Endometrial microvascular endothelial cells (primary cell): ENCODE results near the gene AMOTL2. TPM values are rescaled to one million over a fixed set of nuclear protein-coding genes. Genes with fewer than 3 reads are reported as not detected.

Experiments
- in situ Hi-C: cut with HindIII; loops from 2 replicates; pipeline ENCODE4 v1.10.0; 2017; ENCODE audit warnings: low sequenced_read_pairs, low pct_unique_long_range_greater_than_20kb; ENCODE audit errors: inconsistent ontology term
- total RNA-seq: library from RNA; depleted of rRNA; stranded (reverse); fragments of >200 nt; gene quantifications from one replicate; pipeline ENCODE4 v1.2.3, GENCODE V29; 2015; ENCODE audit errors: inconsistent ontology term

Gene AMOTL2
- total RNA-seq, 1 donor from 2014 or later = 78.7 TPM

DNA sequence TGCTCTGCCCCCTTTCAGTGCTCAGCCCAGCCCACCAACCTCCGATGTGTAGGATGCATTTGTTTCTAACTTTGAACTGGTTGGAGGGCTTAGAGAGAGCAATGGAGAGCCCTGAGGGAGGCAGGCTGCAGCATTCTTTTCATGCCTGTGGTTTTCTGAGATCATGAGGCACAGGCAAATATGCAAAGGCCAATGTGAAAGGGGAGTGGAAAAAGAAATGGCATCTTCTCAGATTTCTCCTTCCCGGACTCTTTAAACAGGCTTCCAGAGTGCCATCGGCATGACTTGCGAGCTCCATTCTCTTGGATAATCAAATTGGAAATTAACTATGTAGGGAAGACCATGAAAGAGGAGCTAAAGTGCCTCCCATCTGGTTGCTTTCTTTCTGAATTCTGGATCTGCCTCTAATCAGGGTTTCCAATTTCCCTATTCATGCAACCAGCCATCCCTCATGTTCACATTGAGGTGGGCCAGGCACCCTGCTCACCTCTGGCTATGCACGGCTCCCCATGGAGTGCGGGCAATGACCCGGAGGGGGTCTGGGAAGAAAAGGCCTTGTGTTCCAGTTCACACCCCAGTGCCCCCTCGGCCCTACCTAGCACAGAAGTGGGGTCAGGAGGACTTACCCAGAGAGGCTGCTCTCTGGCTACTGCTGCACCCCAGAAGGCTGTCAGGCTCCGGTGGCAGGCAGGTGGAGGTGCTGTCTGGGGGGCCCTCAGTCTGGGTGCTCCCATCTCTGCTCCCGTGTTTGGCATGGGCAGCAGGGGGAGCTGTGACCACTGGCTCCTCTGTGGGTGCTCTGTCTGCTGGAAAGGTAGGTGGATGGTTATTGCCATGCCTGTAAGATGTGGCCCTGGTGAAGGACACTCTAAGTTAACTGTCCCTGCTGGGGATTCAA lies 16.1 kb downstream of the AMOTL2 start:
- in situ Hi-C loops = no loop called here

DNA sequence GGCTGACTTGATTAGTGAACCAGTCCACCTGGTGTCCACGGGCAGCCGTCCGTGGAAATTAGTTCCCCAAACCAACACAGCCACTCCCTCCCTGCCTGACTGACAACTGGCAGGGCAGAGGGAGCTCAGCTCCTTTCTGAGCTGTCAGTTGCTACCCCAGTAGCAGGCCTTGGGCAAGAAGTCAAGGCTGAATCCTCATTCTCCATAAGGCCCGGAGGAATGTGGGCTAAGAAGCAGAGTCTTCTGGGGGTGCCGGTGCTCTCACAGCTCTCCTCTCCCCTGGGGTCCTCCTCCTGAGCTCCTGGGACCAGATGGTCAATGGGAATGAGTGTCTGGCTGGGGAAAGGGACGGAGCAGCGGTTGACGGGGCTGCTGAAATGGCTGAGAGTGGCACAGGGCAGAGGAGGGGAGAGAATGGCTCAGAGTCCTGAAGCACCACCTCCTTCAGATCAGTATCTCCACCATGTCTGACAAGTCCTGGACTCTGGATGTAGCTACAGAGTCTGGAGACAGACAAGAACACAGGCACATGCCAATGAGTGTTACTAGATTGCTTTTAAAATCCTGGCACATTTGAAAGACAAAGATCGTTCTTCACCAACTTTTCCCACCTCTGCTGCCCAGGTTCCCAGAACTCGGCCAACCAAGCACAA lies 16.9 kb downstream of the AMOTL2 start:
- in situ Hi-C loops = no loop called here

DNA sequence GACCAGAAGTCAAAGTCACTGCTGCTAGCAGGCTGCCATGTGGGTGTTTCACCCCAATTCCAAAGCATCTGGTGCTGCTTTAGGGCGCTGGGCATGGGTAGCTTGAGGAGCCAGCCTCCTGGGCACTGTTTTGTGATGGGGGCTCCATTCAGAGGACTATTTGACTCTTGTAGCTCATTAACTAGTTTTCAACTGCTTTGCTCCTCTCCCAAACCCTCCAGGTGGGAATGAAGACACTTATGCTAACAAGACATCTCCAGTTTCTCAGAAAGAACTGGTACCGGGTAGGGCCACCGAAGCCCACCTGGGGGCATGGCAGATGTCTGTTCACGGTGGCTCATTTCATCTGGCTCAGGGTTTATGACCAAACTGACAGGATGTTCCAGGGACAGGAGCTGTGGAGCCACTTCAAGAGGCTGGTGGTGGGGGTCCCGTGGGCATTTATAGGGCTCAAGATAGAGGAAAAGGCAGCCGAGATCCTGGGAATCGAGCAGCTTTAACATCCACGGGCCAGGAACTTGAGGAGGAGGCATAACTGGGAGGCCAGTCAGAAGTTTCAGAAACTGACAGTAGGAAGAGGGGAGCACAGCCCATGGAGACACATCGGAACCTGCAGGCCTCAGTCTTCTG lies 17.7 kb downstream of the AMOTL2 start:
- in situ Hi-C loops = no loop called here

DNA sequence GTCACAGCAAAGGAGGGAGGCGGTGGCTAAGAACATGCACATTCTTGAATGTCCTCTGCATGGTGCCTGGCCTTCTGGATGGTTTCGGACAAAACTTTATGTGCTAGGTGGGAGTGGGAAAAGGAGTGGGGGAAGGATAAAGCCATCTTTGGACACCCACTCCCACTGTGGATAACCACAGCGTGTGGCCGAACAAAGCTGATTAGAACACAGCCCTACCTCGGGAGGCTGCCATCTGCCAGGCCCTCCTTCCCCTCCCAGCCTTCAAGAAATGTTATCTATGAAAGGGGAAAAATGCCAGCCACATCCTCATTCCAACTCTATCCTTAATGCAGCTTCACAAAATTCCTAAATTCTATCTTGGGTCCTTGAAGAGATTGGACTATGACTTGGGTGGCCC lies 18.8 kb downstream of the AMOTL2 start:
- in situ Hi-C loops = no loop called here

DNA sequence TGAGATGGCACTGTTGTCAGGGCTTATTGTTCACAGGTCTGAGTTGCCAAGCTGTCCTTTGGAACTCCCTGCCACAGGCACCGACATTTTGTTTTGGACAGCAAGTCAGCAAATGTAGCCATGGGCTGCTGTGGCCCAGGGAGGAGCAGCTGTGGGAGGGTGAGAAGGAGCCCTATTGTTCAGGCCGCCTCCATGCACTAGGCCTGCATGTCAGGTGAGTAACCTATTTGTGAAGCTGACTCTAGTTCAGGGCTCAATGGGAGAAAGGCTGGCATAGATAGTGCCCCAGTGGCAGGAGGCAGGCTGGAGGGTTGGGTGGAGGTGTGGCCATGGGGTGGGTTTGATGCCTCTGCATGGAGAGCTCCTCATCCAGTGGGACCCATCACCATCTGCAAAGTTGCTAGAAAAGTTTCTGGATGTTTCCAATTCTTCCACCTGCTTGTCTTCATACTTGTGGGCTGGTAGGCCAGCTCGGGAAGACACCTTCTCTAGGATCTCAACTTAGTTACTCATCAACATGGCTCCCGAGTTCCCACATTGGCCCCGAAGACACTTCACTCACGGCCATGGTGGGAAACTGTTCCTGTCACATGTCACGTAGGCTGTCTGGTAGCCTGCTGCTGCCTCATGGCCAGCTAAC lies 19.5 kb downstream of the AMOTL2 start:
- in situ Hi-C loops = no loop called here

DNA sequence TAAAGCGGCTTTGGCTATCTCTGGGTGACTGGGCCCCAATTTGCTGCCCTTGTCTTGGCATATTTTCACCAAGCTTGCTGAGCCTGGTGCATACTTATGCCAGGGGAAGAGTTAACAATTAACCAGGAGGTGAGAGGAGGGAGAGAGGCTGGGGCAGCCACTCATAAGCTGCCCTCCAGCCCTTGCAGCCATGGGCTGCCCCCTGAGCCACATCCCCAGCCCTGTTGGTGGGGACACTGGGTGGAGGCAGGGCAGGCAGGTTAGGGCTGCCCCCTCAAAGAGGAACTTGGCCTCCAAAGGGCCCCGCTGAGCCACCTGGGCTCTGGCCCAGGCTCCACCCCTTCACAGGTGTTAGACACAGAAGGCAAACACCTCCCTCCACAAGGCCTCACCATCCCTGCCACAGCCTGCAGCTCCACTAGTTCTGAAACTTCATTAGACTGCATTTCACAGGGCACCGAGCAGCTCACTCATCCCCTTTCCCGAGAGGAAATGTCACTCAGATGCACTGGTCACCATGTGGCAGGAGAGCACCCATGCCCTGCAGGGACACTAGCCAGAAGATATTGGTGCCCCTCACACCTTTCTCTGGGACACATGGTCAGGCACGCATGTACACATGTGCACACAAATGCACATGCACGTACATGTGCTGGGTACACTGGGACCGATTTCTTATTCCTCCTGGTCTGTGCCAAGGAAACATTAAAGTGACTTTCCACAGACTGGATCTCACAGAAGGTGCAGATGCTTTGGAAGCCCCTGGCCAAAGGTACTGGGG lies 20.2 kb downstream of the AMOTL2 start:
- in situ Hi-C loops = no loop called here

DNA sequence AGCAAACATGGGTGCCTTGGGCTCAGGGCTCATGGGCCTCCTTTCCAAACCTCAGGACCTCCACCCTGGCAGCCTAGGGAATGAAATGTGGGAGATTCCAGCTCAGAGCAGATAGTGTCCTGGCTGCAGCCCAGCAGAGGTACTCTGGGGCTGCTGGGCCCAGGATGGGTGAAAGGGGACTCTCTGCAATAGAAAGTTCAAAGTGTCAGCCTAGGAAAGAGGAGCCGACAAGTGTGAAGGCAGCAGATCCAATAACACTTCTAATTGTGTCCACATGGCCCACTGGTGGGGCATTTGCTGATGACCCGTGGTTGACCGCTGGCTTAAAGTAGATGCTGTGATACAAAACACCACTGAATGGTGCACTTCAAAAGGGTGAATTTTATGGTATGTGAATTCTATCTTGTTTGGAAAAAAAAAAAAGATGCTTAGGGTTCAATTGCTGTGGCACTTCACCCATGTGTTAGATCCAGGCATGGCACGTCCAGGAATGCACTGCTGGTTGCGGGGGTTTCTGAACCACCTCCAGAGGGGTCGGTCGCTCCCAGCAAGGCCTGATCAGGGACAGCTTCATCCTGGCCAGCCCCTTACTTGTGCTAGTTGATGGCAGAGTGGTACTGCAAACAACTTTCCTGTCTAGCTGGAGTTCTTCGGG lies 20.9 kb downstream of the AMOTL2 start:
- in situ Hi-C loops = no loop called here

DNA sequence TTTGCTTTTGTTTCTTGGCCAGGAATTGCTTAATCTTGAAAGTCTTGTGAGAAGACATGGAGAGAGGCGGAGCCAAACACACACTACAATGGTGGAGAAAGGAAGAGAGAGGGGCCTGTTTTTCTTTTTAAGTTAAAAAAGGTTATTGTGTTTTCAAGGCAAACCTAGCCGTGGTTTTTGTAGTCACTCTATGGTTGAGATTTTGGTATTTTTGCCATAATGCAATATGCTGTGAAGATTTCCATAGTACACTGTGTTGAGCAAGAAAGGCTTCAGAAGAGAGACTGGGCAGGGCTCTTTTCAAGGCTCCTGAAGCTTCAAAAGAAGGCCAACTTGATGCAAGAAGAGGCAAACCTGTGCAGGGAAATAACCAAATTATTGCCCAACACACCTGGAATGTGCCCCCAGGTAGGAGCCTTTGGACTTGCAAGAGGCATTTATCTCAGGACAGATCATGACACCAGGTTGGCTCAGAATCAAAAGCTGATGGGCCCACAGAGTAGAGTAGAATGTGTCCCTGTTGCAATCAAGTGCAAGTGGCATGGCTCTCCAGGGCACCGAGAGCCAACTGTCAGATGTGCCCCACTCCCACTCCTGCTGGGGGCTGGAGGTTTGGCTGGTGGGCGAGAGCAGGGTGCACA lies 22.1 kb downstream of the AMOTL2 start:
- in situ Hi-C loops = no loop called here

DNA sequence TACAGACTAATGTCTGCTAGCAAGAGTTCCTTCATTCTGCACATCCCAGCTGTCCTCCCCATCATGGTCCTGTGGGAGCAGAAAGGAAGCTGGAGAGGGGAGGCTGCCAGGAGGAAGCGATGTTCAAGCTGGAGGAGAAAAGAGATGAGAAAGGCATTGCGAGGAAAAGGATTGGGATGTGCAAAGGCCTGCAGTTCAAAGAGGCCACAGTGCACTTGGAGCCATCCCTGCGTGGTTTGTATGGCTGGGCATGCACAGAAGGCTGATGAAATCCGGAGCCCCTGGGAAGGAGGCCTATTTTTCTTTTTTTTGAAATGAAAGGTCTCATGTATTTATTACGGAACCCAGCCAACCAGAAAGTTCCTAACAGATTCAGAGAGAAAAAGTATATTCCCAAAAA lies 22.8 kb downstream of the AMOTL2 start:
- in situ Hi-C loops = no loop called here

DNA sequence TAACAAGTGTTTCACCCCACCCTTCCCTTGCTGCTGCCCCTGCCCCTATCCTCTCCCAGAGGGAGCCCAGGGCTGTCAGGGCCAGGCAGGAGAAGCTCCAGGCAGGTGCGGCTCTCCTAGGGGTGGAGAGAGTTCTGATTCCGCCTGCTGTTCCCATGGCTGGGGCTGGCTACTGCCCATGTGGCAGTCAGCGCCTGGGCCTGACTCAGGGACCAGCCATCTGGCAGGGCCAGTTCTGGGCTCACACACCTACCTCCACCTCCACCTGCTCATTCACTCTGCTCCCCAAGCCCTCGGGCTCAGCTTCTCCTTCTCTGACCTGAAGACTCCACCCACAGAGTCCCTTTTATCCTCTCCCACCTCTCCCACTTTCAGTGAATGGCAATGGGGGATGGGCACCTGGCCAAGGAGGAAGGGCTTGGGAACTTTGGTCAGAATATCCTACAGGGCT lies 23.4 kb downstream of the AMOTL2 start:
- in situ Hi-C loops = no loop called here

DNA sequence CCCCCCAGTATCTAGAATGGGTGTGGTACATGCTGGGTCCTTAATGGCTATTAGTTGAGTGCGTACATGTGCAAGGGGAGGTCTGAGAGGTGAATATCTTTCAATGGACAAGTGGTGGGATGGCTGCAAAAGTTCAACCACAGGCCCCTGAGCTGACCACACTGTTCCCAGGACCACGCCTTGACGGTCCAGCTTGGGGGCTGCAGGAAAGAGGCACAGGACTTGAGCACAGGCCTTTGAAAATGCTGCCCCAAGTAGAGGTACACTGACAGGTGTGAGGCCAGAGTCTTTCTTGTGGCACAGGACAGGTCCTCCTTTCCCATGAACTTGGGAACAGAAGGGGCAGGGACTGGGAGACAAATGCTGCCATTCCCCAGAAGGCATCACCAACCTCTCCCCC lies 24.0 kb downstream of the AMOTL2 start:
- in situ Hi-C loops = no loop called here

DNA sequence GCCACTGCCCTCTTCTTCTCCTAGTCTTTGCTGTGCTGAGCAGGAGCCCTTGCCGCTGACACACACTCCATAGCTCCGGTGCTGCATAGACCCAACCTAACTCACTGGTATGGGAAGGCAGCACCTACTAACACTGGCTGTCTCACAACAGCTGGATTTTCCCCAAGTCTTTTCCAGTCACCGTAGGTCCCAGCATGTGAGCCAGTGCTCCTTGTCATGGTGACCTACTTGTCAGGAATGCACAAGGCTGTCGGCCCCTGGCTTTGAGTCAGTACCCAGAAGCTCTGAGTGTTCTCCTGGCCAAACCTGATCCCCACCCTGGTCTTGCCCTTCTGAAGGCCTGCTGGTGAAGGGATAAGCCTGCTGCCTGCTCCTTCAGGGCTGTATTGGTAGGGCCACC lies 25.7 kb downstream of the AMOTL2 start:
- in situ Hi-C loops = no loop called here

DNA sequence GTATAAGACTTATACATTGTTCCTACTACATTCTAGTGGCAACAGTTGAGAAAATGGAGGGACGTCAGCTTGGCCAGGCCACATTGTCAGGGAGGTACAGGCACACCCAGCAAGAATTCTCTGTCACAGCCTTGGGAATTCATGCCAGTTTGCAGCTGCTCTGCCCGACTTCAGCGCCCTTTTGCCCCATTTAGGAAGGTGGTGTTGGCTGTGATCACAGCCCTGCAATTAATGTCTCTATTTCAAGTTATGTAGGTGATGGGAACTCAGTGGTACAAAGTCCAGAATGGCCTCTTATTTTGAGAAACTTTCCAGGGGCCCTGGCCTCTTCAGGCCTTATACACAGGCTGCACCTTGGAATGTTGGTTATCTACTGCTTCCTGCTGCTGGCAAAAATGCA lies 26.7 kb downstream of the AMOTL2 start:
- in situ Hi-C loops = no loop called here

DNA sequence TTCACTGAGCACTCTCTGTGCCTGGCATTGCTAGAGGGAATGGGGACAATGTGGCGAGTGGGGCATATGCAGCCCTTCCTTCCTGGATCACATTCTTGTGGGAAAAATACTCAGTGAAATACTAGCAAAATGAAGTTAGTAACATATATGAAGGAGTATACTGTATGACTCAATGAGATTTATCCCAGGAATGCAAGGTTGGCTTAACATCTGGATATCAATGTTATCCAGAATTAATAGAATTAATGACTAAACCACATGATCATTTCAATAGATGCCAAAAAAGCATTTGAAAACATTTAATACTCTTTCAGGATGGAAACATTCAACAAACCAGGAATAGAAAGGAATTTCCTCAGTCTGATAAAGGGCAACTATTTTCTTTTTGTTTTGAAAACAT lies 27.5 kb downstream of the AMOTL2 start:
- in situ Hi-C loops = no loop called here

DNA sequence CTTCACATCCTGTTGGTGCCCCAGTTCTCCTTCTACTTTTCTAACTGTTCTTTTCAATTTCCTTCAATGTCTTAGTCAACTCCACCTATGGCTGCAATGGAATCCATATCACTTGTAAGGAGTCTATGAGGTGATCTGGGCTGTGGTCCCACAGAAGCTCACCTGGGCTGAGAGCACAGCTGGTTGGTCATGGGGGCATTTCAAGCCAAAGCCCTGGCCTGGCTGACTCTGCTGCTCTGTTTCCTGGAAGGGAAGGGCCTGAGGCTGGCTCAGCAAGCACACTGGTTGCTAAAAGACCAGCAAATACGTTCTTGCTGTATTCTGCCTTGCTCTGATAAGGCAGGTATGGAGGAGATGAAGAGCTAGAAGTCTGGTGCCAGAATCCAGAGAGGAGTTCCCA lies 29.0 kb downstream of the AMOTL2 start:
- in situ Hi-C loops = no loop called here

DNA sequence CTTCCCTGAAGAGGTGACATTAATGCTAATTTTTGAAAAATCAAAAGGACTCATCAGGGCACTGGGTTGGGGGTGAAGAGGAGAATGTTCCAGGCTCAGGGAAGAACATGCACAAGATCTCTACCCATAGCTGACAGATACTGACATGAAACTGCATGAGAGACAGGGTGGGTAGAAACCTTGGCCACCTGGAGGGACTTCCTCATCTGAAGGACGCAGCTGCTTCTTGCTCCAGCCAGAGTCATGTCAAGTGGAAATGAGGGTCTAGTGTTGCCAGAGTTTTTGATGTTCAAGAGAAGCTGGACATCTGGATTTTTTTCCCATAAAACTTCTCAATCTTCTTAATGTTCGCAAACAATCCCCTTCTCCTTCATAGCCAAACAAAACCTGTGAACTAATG lies 29.7 kb downstream of the AMOTL2 start:
- in situ Hi-C loops = no loop called here

DNA sequence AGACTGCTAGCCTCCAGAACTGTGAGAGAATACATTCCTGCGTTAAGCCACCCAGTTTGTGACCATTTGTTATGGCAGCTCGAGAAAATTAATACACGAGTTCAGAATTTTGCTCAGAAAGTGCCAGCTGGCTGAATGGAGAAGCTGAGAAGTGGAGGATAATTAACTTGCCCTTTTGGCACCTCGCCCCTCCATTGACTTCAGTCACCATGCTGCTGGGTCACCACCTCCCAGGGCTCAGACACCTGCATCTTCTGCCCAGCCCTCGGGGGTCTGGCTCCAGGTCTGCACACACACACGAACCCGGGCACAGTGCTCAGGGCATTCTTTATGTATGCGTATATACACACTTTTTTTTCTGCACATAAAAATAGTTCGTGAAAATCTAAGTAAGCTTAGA lies 32.0 kb downstream of the AMOTL2 start:
- in situ Hi-C loops = no loop called here

DNA sequence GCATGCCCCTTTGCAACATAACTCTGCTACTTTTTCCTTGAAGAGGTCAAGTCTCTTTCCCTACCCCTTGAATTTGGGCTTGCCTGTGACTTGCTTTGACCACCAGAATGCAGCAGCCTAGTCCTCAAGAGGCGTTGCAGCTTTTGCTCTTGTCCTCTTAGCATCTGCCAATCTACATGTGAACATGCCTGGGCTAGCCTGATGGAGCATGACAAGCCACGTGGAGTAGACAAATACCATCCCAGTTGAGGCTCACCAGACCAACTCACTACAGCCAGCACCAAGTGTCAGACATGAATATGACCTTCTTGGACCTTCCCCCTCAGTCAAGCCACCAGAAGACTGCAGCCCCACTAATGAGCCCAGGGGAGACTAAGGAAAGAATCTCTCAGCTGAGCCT lies 32.9 kb downstream of the AMOTL2 start:
- in situ Hi-C loops = no loop called here
